ENCODE measurements around the gene VMP1. TPM values are rescaled to one million over a fixed set of nuclear protein-coding genes. Genes with fewer than 3 reads are reported as not detected.

The VMP1 gene
- 401 TPM for total RNA-seq (ENCODE audit: insufficient read depth, low replicate concordance)

DNA sequence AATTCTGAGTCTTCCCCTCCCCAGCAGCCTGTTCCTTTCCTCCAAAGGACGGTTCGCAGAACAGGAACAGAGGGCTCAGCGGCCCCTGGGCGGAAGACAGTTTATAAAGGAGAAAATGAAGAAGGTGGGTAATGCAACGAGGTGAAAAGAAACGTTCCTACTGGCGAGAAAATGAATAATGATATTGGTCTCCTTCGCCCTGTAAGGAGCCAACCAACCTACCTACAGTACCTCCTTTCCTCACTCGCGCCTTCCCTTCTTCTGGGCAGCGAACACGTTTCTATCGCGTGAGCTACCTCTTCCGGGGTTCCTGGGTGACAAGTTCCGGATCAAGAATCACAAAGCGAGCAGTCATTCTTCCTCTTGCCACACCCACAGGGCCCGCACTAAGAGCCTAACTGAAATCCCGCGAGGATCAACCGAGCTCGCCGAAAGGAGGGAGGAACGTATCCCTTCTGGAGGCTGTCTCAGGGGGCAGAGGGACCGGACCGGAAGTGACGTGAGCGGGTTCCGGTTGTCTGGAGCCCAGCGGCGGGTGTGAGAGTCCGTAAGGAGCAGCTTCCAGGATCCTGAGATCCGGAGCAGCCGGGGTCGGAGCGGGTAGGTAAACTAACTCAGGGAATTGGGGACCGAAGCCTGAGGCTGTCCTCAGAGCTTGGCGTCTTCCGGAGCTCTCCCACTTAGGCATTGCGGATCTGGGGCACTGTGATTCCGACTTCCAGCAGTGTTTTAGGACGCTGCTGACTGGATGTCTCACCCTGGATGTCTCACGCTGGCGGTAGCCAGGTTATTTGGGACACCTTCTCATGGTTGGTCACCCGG is at the start of gene VMP1, which contains the start of gene PTRH2:
Gene VMP1 (plus strand): TSS at position 506 of the 822 bp plus-strand sequence. CDS start 23,793 bp downstream, outside the sequence.
Gene PTRH2 (minus strand): TSS at position 282 of the 822 bp plus-strand sequence. CDS start 9,452 bp downstream, outside the sequence.
- peak; percentile 100 for DNase-seq (ENCODE audit: low spot score)

DNA sequence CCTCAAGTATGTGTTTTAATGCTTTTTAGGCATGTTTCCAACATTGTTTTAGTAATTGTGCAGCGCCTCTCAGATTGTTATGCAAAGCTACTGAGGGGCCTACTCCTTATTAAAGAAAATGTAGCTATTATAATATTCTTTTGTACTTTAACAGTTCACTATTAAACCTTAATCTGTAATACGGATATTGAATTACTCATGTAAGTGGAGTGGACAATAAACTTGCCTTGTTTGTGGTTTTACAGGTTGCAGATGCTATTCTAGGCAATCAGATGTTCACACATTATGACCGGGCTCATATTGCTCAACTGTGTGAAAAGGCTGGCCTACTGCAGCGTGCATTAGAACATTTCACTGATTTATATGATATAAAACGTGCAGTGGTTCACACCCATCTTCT is 41.2 kb upstream of the VMP1 start:
- no peak for DNase-seq (ENCODE audit: low spot score)

DNA sequence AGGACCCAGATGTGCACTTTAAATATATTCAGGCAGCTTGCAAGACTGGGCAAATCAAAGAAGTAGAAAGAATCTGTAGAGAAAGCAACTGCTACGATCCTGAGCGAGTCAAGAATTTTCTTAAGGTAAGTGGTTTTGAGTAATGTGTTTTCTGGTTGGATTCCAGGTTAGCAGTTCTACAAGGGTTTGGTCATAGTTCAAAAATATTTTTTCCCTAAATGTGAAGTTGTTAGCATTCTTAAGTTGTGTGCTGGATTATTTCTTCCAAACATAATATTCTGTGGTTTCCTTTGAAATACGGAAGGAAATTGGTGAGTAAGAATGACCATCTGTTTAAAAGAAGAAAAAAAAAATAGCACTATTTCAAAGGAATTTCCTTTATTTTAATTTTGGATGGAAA is 38.6 kb upstream of the VMP1 start:
- DNase-seq (ENCODE audit: low spot score), result peak; percentile 13

DNA sequence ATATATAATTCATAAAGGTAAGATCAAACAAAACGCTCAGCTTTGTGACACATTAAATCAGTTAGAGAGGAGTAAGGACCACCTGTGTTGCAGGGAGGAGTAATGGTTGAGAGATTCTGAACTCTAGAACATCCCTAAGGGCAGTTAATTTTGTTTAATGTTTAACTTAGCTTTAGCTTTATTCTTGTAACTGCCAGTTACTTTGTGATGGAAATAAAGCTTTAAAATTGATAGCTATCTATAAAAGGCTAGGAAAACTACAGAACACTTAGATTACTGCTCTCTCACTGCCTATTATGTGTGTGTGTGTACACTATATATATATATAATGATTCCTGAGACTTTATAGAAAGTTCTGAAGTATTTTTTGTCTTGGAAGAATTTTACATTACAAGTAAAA is 38.0 kb upstream of the VMP1 start:
- no peak for DNase-seq (ENCODE audit: low spot score)

DNA sequence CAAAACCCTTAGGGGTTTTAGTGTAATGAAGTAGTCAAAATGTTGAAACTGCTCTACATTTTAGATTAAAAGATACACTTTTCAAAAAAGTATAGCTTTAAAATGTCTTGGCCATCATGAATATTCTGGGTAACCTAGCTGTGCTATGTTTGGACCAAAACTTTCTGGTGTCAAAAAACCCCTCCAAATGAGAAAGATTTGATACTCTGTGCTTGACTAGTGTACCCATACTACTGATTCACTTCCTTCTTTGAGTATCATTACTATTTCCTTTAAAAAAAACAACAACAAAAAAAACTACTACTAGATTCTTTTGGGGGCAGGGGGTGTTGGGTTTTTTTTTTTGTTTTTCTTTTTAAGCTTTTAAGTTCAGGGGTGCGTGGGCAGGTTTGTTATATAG is 37.5 kb upstream of the VMP1 start:
- DNase-seq (ENCODE audit: low spot score), result no peak

DNA sequence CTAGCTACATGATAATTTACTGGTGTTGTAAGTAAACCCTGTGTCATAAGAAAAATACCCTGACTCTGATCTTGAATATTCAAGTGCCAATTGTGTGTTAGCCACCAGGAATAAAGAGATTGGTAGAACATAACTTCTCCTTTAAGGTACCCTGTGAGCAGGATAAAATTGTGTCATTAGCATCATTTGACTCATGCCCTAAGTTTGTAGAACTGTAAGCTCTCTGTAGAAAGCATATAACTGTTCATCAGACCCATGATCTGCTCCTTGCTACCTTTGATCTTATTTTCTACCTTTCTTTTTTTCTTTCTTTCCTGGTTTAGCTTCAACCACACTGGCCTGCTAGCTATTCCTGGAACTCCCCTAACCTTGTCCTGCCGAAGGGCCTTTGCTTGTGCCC is 36.1 kb upstream of the VMP1 start:
- DNase-seq (ENCODE audit: low spot score), result no peak

DNA sequence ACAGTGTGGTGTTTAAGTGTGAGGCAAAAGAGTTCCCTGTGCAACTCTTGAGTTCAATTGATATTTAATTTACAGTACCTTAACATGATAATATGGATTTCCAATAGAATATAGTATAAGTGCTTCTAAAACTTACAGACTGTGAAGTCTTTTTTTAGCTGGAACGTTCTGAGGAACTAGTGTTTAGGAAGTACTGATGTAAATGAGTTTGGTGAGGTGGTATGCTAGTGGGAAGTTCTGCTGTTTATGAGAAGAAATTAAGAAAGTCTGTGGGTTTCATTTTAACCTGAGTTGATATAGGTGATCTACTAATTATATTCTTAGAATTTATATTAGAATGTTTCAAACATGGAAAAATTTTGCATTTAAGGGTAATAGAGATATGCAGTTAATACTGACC is 32.2 kb upstream of the VMP1 start:
- DNase-seq (ENCODE audit: low spot score), result no peak

DNA sequence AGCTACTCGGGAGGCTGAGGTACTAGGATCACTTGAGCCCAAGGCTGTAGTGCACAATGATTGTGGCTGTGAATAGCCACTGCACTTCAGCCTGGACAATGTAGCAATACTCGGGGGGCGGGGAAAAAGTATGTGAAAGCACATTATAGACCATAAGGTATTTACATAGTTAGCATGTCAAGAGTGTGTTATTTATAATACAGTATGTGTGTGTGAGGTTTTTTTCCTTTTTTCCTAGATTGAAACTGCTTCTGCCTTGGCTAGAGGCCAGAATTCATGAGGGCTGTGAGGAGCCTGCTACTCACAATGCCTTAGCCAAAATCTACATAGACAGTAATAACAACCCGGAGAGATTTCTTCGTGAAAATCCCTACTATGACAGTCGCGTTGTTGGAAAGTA is 30.7 kb upstream of the VMP1 start:
- no peak for DNase-seq (ENCODE audit: low spot score)

DNA sequence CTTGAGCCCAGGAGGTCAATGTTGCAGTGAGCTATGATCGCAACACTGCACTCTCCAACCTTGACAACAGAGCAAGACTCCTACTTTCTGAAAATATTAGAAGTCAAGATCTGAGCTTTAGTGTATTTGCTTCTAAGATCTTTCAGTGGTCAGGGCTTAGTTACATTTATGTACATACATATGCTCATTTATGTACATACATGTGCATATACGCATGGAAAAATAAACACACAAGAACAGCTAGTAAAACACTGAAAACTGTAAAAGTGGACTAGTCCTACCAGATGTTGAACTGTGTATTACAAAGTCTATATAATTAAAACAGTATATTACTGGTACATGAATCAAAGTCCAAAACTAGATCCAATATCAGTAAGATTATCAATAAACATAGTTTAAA is 28.5 kb upstream of the VMP1 start:
- DNase-seq (ENCODE audit: low spot score), result no peak

DNA sequence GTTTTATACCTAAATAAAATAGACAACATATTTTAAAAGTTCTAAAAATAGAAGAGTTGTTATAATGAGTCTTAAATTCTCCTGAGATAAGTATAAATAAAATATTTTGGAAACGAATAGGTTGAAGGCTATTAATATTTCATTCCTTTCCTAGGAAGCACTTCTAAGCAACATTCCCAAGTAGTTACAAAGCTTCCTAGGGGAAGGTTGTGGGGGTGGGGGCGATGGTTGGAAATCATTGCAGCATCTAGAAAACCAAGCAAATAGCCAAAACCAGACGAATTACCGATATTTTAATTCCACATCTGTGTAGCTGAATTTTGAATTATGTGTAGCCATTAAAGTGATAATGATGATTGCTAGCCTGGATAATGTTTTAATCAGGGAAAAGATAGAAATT is 27.1 kb upstream of the VMP1 start:
- DNase-seq (ENCODE audit: low spot score), result no peak

DNA sequence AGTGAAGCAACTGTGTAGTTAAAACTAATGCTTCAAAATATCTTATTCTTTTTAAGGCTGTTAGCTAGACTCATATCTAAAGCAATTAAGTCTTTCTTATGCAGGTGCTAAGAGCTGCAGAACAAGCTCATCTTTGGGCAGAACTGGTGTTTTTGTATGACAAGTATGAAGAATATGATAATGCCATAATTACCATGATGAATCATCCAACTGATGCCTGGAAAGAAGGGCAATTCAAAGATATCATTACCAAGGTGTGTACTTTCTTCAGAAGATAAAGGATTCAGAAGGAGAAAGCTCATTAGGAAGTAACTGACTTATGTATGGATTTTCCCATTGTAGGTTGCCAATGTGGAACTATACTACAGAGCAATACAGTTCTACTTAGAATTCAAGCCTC is 24.2 kb upstream of the VMP1 start:
- no peak for DNase-seq (ENCODE audit: low spot score)

DNA sequence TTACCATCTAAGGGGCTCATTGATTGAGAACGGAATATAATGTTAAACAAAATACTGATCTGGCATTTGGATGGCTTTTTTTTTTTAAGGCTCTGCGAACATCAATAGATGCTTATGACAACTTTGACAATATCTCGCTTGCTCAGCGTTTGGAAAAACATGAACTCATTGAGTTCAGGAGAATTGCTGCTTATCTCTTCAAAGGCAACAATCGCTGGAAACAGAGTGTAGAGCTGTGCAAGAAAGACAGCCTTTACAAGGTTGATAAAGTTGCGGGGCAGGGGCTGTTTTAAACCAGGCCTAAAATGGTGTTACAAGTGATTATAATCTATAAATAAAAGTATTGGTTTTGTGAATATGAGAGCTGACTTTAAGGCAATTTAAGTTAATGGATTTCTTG is 22.5 kb upstream of the VMP1 start:
- DNase-seq (ENCODE audit: low spot score), result no peak

DNA sequence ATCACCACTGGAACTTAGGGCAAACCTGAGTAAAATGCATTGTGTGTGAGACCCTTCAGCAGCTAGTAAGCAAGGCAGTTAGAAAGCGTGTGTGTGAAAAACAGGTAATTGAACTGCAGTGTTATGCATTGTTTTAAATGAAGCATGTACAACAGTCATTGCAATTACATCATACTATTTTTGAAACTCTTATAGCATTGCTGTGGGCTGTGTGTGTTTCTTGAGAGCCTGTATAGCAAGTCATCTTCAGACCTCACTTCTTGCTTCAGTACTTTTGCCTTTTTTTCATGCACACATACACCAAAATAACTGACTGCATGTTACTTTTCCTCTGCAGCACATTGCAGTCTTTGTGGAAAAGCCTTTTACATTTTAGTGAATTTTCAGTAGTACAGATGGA is 19.4 kb upstream of the VMP1 start:
- DNase-seq (ENCODE audit: low spot score), result no peak

DNA sequence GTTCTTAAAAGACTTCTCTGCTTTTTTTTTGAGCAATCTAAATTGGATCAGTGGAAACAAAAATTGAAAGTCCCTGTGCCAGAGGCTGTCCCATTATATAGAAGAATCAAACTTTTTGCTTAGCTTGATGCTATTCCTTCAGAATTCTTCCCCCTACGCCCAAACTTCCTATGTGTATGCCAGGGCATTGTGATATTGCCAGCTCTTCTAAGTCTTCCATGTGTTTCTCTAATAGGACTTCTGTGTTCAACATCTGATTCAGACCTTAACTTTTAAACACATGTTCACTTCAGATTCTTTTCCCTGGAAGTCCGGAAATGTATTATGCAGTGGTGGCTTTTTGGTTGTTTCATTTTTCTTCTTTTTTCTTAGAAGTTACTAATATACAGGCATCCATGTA is 19.0 kb upstream of the VMP1 start:
- no peak for DNase-seq (ENCODE audit: low spot score)

DNA sequence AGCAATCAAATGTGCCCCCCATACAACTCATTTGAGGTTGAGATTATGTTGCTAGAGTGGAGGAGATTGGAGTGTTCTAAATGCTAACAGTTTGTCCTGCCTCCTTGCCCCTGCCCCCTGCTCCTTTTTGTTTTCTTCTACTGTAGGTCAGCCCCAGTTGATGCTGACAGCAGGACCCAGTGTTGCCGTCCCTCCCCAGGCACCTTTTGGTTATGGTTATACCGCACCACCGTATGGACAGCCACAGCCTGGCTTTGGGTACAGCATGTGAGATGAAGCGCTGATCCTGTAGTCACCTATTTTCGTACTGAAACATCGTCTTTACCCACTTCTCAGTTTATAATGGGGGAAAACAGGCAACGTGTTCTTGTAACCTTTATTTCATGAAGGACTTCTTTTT is 13.9 kb upstream of the VMP1 start:
- DNase-seq (ENCODE audit: low spot score), result no peak

DNA sequence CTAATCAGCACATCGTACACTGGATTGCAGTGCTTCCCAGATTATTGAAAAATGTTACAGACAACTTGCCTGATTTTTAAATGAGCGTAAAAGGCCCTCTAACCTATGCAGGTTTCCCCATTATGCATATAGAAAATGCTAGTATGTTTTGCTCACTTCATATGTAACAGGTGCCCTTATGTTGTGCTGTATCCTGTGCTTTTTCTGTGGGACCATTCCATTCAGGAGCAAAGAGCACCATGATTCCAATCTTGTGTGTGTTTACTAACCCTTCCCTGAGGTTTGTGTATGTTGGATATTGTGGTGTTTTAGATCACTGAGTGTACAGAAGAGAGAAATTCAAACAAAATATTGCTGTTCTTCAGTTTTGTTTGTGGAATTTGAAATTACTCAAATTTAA is 13.1 kb upstream of the VMP1 start:
- DNase-seq (ENCODE audit: low spot score), result no peak

DNA sequence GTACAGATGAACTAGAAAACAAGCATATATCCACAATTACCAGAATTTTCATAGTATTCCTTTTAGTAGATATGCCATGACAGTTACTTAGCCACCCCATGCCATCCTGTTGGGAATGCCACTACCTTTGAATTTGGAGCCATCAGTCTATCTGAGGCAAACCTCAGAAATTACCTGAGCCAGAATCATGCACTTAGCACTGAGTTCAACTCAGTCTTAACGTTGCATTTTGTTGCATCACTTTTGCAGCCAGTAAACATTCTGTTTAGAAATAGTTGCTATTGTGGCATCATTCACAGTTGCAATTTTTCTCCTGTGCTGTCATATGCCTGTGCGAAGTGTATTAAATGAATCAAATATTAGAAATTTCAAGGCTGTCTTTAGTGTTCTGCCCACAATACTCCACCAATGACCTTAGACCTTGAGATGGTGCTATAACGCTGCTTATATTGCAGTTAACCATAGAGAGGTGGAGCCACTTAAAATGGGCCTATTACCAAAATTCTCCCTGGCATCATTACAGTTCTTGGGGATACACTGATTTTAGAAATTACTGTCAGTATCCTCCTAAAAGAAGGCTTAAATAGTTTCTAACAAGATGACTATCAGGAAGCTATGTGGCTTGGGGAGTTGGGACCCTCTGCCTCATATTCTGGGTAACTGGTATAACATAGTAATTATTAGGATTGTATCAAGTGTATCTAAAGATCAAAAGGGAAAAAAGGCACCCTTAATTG is 11.3 kb upstream of the VMP1 start:
- no peak for DNase-seq (ENCODE audit: low spot score)

DNA sequence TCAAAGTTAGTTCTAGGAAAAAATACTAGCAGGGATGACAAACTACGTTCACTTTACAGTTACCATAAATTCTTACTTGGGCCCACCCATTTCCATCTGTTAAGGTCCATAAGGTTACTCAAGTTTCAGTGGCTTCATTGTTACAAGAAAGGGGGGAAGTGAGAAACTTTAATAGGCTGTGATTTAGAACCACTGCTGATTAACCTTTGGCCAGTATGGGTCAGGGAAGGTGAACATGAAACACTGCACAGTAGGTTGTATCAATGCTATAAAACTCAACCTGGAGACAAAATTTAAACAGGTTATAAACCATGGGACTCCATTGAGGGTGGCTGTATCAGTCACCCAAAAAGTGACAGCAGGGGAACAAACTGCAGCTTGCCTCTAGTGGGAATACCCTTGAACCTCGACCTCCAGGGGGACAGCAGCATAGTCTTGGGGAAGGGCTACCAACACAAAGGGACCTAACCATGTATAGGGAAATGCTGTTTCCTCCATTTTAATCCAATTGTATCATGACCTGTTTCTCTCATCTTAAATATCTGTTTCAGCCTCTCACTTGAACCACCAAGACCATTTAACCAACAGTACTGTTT is 10.7 kb upstream of the VMP1 start:
- no peak for DNase-seq (ENCODE audit: low spot score)

DNA sequence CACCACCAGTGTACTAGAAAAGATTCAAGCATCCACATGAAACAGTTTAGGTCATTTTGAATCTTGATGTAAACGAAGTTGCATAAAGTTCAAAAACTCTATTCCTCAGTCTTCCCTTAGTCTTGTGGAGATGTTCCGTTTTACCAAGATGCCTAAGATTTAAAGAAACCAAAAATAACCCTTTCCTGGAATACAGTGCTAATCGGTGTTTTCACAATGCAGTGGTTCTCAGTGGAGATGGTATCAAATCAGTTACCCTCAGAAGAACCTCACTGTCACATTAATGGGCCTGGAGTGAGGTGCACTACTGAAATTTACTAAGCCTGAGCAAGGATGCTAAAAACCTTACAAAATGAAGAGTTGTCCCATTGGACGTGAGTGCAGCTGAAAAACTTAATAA is 9.3 kb upstream of the VMP1 start:
- no peak for DNase-seq (ENCODE audit: low spot score)

DNA sequence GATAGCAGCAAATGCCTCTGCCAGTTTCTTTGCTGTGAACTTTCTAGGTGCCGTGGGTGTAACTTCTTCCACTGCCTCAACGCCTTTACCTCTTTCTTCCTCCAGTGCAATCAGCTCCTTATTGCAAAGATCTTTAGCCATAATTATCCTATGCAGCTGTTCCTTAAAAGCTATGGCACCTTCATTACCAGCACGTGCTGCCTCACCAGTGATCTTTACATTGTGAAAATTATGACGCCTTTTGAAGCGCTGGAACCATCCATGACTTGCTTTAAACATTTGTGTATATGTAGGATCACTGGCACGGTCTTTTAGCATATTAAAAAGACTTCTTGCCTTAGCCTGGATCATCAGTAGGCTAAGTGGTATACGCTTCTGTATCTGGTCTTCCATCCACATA is 8.2 kb upstream of the VMP1 start:
- no peak for DNase-seq (ENCODE audit: low spot score)

DNA sequence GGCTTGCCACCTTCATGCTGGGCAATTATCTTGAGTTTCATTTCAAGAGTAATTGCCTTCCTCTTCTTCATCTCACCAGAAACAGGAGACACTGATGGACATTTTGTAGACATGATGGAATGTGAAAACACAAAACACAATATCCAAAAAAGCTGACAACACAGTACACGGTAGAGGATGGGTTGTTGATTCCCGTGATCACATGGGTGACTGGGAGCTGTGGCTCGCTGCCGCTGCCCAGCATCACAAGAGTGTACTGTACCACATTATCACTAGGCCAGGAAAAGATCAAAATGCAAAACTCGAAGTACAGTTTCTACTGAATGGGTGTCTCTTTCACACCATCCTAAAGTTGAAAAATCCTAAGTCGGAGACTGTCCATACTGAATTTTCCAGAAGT is 7.7 kb upstream of the VMP1 start:
- DNase-seq (ENCODE audit: low spot score), result no peak

DNA sequence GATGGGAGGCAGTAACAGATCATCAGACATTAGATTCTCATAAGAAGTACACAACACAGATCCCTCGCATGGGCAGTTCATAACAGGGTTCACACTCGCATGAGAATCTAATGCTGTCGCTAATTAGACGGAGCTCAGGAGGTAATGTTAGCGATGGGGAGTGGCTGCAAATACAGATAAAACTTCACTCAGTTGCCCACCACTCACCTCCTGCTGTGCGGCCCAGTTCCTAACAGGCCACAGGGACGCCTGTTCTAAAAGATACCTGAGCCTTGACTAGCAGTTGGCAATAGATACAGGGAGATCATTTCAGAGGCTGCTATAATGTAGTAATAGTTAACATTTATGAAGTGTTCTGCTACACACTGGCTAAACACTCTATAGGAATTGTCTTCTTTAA is 5.2 kb upstream of the VMP1 start:
- DNase-seq (ENCODE audit: low spot score), result no peak

DNA sequence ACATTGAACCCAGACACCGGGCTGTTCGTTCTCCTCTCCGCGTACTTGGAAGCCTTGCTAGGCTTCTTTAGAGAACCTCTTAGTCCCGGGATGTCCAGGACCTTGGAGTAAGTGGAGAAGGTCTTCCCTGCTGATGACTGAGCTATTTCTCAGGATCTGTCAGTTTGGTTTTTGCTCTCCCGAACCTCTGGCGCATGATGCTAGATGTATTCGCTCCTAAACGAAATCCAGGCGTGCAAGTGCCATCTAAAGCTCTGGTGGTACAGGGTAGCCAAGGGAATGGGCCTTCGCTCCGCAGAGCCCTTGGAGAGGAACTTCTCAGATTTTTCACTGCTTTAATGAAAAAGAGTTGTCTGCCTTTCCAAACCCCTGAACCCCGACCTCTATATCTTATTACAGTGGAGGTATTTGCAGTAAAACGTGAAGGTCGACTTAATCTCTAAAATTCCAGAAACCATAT is 547 bp downstream of the VMP1 start:
- DNase-seq (ENCODE audit: low spot score), result no peak
